Regular cardiac myocyte (primary cell): Measurements from ENCODE around the gene SMIM13. TPM values are rescaled to one million over a fixed set of nuclear protein-coding genes. Genes with fewer than 3 reads are reported as not detected.

Experiments used
- total RNA-seq: library from RNA; depleted of rRNA; stranded (reverse); fragments of >200 nt; gene quantifications from 2 replicates; pipeline ENCODE4 v1.2.3, GENCODE V29; 2014

The SMIM13 gene
- 10.4 and 12.5 TPM in 2 replicates for total RNA-seq

DNA sequence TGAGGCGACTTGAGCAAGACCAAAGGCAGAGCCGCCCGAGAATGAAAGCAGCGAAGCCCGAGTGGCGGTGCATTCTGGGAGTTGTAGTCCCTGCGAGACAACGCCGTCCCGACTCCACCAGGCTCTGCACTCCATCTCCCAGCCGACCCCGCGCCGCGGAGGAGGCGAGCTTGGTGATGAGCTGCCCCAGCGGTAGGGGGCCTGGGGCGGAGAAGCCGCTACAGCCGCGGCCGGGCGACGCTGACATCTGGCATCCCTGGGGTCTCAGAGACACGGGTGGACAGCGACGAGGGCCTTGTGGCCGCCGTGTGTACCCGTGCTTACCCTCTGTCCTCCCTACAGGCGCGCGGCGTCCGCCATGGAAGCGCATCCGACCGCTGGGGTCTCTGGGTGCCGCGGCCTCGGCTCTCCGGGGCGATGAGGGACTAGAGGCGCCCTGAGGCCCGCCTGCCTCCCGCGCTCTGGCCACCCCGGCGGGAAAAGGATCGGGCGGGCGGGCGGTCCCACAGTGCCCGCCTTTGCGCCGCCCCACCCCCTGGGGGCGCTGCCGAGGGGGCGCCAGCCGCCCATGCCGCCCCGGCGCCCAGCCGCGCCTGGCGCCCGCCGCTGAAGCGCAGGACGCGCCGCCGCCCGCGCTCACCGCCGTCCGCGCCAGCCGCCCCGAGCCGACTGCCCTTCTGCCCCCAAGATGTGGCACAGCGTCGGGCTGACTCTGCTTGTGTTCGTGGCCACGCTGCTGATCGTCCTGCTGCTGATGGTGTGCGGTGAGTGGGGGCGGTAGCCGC lies at the start of gene SMIM13:
Gene SMIM13 (plus strand): TSS at position 209 of the 785 bp plus-strand sequence. CDS start 480 bp downstream, at position 689.

GRCh38 chr6:11043961-11044711 lies 49.5 kb upstream of the SMIM13 start, which contains the start of gene ELOVL2:
Gene ELOVL2 (minus strand): TSS chr6:11044305. CDS start chr6:11044230, 75 bp downstream.

DNA sequence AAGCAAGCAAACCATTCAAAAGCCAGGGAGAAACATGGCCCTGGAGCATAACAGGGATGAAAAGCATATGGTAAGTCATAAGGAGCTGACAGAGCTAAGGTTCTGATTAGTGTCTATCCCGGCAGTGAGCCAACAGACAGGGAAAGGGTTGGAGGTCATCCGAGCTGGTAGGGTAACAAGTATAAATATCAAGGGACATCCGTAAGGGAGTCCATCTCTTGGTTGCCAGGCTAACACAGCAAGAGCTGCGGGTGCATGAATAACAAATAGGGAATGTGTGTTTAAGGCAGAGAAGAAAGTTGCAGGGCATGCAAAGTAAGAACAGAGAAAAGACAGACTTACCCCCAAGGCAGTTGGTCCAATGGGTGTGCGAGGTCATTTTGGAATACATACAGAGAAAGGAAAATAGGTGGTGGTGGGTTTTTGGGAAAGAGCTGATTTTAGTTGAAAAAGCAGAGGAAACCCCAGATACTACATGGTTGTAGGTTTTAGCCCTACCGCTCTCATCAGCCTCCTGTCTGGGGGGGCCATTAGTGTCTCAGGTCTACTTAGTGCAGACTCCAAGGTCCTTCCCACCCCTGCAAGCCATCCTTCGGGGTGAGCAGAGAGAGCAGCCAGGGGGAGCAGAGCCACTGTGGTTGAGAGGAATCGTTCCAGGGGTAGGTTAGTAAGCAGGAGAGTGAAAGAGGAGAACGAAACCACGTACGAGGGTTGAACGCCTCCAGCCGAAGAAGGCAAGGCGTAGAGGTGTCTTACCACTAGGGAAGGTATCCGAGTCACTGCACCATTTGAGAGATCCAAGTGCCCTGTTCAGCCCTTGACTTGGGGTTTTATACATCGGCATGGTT lies 17.5 kb downstream of the SMIM13 start, which contains the start of gene ERVFRD-1:
Gene ERVFRD-1 (minus strand): TSS at position 805 of the 848 bp plus-strand sequence. CDS start 6,415 bp downstream, outside the sequence.

Other genes with a start within 250 kb of the SMIM13 start
- gene GCM2, start 211.8 kb upstream of the SMIM13 start, total RNA-seq = not detected in 2 replicates
- not detected in 2 replicates for gene SYCP2L, start 206.8 kb upstream of the SMIM13 start, total RNA-seq
- gene ELOVL2, start 49.5 kb upstream of the SMIM13 start, total RNA-seq = 0.38 and 2.8 TPM in 2 replicates
- not detected in 2 replicates for gene ERVFRD-1, start 17.9 kb downstream of the SMIM13 start, total RNA-seq
- gene NEDD9, start 138.8 kb downstream of the SMIM13 start, total RNA-seq = 12.7 and 29.5 TPM in 2 replicates